22Rv1 (cell line): Measurements from ENCODE around the gene VARS1.

Source experiments
- CTCF ChIP-seq: fragments of 450-650 bp; IDR thresholded peaks from 2 replicates; pipeline ENCODE4 v1.5.1; 2017; ENCODE audit warnings: mild to moderate bottlenecking
- ZFX ChIP-seq: fragments of 450-650 bp; IDR thresholded peaks from 2 replicates; pipeline ENCODE4 v1.6.1; 2017; ENCODE audit warnings: antibody characterized with exemption, borderline replicate concordance

DNA sequence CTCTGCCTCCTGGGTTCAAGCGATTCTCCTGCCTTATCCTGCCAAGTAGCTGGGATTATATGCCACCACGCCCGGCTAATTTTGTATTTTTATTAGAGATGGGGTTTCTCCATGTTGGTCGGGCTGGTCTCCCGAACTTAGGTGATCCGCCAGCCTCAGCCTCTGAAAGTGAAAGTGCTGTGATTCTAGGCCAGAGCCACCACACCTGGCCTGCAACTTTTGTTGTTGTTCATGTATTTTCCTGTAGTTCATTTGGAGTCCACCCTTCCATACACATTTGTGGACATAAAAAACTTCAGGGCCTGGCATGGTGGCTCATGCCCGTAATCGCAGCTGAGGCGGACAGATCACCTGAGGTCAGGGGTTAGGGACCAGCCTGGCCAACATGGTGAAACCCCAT, 46.5 kb upstream of the VARS1 start:
- TF ChIP-seq CTCF (no peak), ZFX (no peak)
